Small intestine (tissue), 7 donors: ENCODE data around the gene RFX2. TPM values are rescaled to one million over a fixed set of nuclear protein-coding genes. Genes with fewer than 3 reads are reported as not detected.

Source experiments
- DNase-seq, 2 donors: peaks; one replicate each; pipeline versions ENCODE4 v3.0.0 to v3.0.0-alpha.2; 2013
- FAIRE-seq: peaks from 2 replicates; lab custom pipeline; 2012; peaks lifted over from hg19 to GRCh38; lab: Jason Lieb, UNC
- H3K27ac ChIP-seq, 3 donors: one replicate each; pipeline ENCODE4 v1.5.1; 2013; ENCODE audit warnings: low read length in 2 of 3, mild to moderate bottlenecking in 2 of 3, control low read depth in 1 of 3, inconsistent platforms in 1 of 3, low read depth in 1 of 3, moderate library complexity in 1 of 3
- H3K27me3 ChIP-seq, 3 donors: one replicate each; pipeline ENCODE4 v1.6.1; 2013; ENCODE audit warnings: low read length in 3 of 3, inconsistent platforms in 1 of 3; ENCODE audit not compliant: control insufficient read depth in 3 of 3, insufficient read depth in 3 of 3
- H3K36me3 ChIP-seq, 3 donors: one replicate each; pipeline ENCODE4 v1.6.1; 2013; ENCODE audit warnings: low read length in 3 of 3, inconsistent platforms in 1 of 3, low read depth in 1 of 3, mild to moderate bottlenecking in 1 of 3, moderate library complexity in 1 of 3; ENCODE audit not compliant: control insufficient read depth in 3 of 3, insufficient read depth in 2 of 3
- H3K4me1 ChIP-seq, 3 donors: one replicate each; pipeline ENCODE4 v1.6.1; 2013; ENCODE audit warnings: low read length in 2 of 3, inconsistent platforms in 1 of 3, low read depth in 1 of 3, mild to moderate bottlenecking in 1 of 3, moderate library complexity in 1 of 3; ENCODE audit not compliant: control insufficient read depth in 3 of 3, insufficient read depth in 2 of 3
- H3K4me3 ChIP-seq, 3 donors: one replicate each; pipeline ENCODE4 v1.5.1; 2013; ENCODE audit warnings: low read length in 3 of 3, control low read depth in 1 of 3, inconsistent platforms in 1 of 3, low read depth in 1 of 3, mild to moderate bottlenecking in 1 of 3, moderate library complexity in 1 of 3
- H3K9me3 ChIP-seq, 2 donors: one replicate each; pipeline ENCODE4 v1.6.1; 2013; ENCODE audit warnings: low read depth in 1 of 2, low read length in 1 of 2; ENCODE audit not compliant: control insufficient read depth in 2 of 2, insufficient read depth in 1 of 2
- WGBS, 3 donors: extraction: QIAGEN DNeasy Blood & Tissue Kit; methylation state at CpG; one replicate each; pipeline ENCODE4 v1.1.7; 2013; 5-methylcytosine and 5-hydroxymethylcytosine counted together
- polyA plus RNA-seq, 4 donors: library from polyadenylated mRNA; stranded (reverse) in 3 of 4; unstranded in 1 of 4; fragments of 200-250 nt in 3 of 4; fragments of 120-200 nt in 1 of 4; gene quantifications; one replicate each; pipeline versions ENCODE4 v1.2.1 to v1.2.3, GENCODE V29; 2013
- donor health status: healthy with polysubstance abuse.
- donor health status: control.
- donor health status: control.
- donor health status: Bipolar disorder and iron deficiency.
- donor health status: healthy.

The RFX2 gene
- polyA plus RNA-seq, 4 donors, result 1.1 to 9.1 (median 2.3) TPM

DNA sequence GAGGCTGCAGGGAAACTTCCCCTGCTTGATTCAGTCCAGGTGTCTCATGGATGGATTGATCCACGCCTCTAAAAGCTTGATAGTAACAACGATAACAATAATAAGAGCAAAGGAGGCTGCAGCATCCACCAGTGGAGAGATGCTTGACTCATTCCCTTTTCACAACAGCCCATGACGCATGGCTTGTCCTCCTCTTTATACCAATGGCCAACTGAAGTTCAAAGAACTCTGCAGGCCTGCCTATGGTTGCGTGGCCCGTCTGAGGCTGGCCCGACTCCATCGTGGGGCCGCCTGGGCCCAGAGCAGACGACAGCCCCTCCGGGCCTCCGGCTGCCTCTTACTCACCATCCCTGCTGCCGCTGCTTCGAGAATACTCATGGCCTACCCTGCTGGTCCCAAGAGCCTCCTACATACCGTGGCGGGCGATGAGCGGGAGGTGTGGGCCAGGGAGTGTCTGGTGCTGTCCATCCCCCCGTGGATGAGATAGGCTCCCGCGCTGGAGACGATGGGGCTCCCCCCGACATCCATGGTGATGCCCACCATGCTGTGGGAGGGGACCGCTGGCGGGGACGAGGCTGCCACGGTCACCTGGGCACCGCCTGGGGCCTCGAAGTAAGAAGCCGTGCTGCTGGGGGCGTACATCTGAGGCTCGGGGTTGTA lies 70.6 kb downstream of the RFX2 start:
- DNase-seq, result no peak
- Histone ChIP-seq H3K36me3 (peaks cover 0 to 55% (median 0%) of the 10 kb centered on the region in 3 donors), H3K4me3 (no peak overlapping the region), H3K4me1 (no peaks in the 10 kb centered on the region), H3K27me3 (no peaks in the 10 kb centered on the region), H3K27ac (no peak overlapping the region), H3K9me3 (no peaks in the 10 kb centered on the region)
- no peak for FAIRE-seq
- WGBS, 3 donors, result 91 to 98% (median 95%) methylated on average over 30 to 31 of the region's 31 CpGs

- no peak overlapping the region for H3K4me3 ChIP-seq
- WGBS, 3 donors, result 59 to 81% (median 63%) methylated on average over 5 of the region's 5 CpGs
- FAIRE-seq (no peak), DNase-seq (no peak)
- H3K27ac ChIP-seq, result no peak overlapping the region
- no peaks in the 10 kb centered on the region for H3K9me3 ChIP-seq
- H3K27me3 ChIP-seq, result no peaks in the 10 kb centered on the region
- no peaks in the 10 kb centered on the region for H3K4me1 ChIP-seq
- H3K36me3 ChIP-seq, result peaks cover 0 to 50% (median 0%) of the 10 kb centered on the region in 3 donors
These were observed 71.5 kb downstream of the RFX2 start for GRCh38 chr19:6038634-6039405.

DNA sequence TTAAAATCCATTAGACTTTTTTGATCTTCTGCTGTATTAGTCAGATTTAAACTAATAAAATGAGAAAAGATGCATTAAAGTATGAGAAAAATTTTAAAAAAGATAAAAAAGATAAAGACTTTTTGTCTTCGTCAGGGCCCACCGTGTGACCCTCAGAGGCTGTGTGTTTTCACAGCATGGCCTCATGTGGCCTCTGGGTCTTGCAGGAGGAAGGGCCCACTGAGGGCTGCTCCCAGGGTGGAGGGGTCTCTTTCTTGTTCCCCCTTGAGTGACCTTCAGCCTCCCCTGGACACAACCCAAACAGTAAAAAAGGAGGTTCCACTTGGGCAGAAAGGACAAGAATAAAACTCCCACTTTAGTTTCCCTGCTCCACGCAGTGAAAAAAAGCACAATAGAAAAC lies 75.3 kb downstream of the RFX2 start:
- Histone ChIP-seq H3K4me1 (no peaks in the 10 kb centered on the region), H3K9me3 (no peaks in the 10 kb centered on the region), H3K27me3 (no peaks in the 10 kb centered on the region), H3K4me3 (no peak overlapping the region), H3K27ac (no peak overlapping the region), H3K36me3 (peaks cover 0 to 22% (median 0%) of the 10 kb centered on the region in 3 donors)
- 91 to 94% (median 92%) methylated on average over 3 of the region's 3 CpGs for WGBS, 3 donors
- FAIRE-seq, result no peak
- no peak for DNase-seq

- Histone ChIP-seq H3K9me3 (peaks cover 0 to under 1% of the 10 kb centered on the region in 2 donors), H3K27me3 (no peaks in the 10 kb centered on the region), H3K4me1 (no peaks in the 10 kb centered on the region), H3K36me3 (peaks cover 0 to 17% (median 0%) of the 10 kb centered on the region in 3 donors), H3K4me3 (no peak overlapping the region), H3K27ac (no peak overlapping the region)
- DNase-seq, result no peak
- WGBS, 3 donors, result 97 to 98% (median 98%) methylated on average over 4 of the region's 4 CpGs
- no peak for FAIRE-seq
These were observed 75.8 kb downstream of the RFX2 start for GRCh38 chr19:6034512-6034911.

- Histone ChIP-seq H3K9me3 (peaks cover 0 to 4% of the 10 kb centered on the region in 2 donors), H3K27me3 (no peaks in the 10 kb centered on the region), H3K4me3 (no peak overlapping the region), H3K4me1 (no peaks in the 10 kb centered on the region), H3K36me3 (peaks cover 0 to 13% (median 0%) of the 10 kb centered on the region in 3 donors), H3K27ac (no peak overlapping the region)
- 93 to 97% (median 95%) methylated on average over 3 to 4 of the region's 4 CpGs for WGBS, 3 donors
- no peak for FAIRE-seq
- DNase-seq, result no peak
These were observed 76.5 kb downstream of the RFX2 start for GRCh38 chr19:6033744-6034264.

GRCh38 chr19:6032827-6033226 lies 77.5 kb downstream of the RFX2 start:
- no peak overlapping the region for H3K27ac ChIP-seq
- FAIRE-seq (no peak), DNase-seq (no peak)
- H3K4me3 ChIP-seq, result no peak overlapping the region
- peaks cover 0 to 14% (median 0%) of the 10 kb centered on the region in 3 donors for H3K36me3 ChIP-seq
- no peaks in the 10 kb centered on the region for H3K27me3 ChIP-seq
- H3K4me1 ChIP-seq, result no peaks in the 10 kb centered on the region
- peaks cover 0 to 4% of the 10 kb centered on the region in 2 donors for H3K9me3 ChIP-seq
- 93 to 95% (median 93%) methylated on average over 9 of the region's 9 CpGs for WGBS, 3 donors

DNA sequence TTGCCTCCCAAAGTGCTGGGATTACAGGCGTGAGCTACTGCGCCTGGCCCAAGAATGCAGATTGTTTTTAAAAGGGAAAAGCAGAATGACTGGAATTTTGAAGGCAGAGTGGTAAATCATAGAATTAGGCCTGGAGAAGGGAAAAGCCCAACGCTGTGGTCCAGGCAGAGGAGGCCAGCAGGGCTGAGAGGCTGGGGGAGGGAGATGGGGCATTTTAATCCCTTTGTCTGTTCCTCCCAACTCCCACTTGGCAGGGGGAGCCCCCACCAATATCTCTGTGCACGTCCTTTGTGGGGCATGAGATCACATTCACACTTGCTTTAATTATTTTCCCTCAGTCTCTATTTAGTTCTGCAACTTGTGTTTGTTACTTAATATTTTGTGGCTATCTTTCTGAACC lies 77.9 kb downstream of the RFX2 start:
- Histone ChIP-seq H3K36me3 (peaks cover 0 to 17% (median 0%) of the 10 kb centered on the region in 3 donors), H3K27ac (no peak overlapping the region), H3K4me3 (no peak overlapping the region), H3K27me3 (no peaks in the 10 kb centered on the region), H3K4me1 (no peaks in the 10 kb centered on the region), H3K9me3 (peaks cover 0 to 4% of the 10 kb centered on the region in 2 donors)
- FAIRE-seq (no peak), DNase-seq (no peak)
- 87 to 97% (median 95%) methylated on average over 4 of the region's 4 CpGs for WGBS, 3 donors

GRCh38 chr19:6030214-6030507 lies 80.1 kb downstream of the RFX2 start:
- FAIRE-seq, result no peak
- no peak overlapping the region for H3K27ac ChIP-seq
- peaks cover 0 to 4% of the 10 kb centered on the region in 2 donors for H3K9me3 ChIP-seq
- WGBS, 3 donors, result 77 to 80% (median 80%) methylated on average over 3 of the region's 3 CpGs
- no peak overlapping the region for H3K4me3 ChIP-seq
- no peak for DNase-seq
- no peaks in the 10 kb centered on the region for H3K27me3 ChIP-seq
- peaks cover 0 to 26% (median 0%) of the 10 kb centered on the region in 3 donors for H3K36me3 ChIP-seq
- H3K4me1 ChIP-seq, result no peaks in the 10 kb centered on the region
